Esophagus (tissue), 2 donors: ENCODE results near the gene PSTK. TPM values are rescaled to one million over a fixed set of nuclear protein-coding genes. Genes with fewer than 3 reads are reported as not detected.

Source experiments
- H3K27ac ChIP-seq, 2 donors: one replicate each; pipeline ENCODE4 v1.5.1; 2013; ENCODE audit warnings: low read depth in 2 of 2, mild to moderate bottlenecking in 2 of 2, inconsistent platforms in 1 of 2, low read length in 1 of 2, moderate library complexity in 1 of 2
- H3K27me3 ChIP-seq, 2 donors: one replicate each; pipeline ENCODE4 v1.6.1; 2013; ENCODE audit warnings: low read length in 2 of 2, control low read depth in 1 of 2, mild to moderate bottlenecking in 1 of 2; ENCODE audit not compliant: insufficient read depth in 2 of 2, control insufficient read depth in 1 of 2
- H3K36me3 ChIP-seq, 2 donors: one replicate each; pipeline ENCODE4 v1.6.1; 2013; ENCODE audit warnings: low read length in 1 of 2; ENCODE audit not compliant: control insufficient read depth in 2 of 2, insufficient read depth in 2 of 2
- H3K4me1 ChIP-seq, 2 donors: one replicate each; pipeline ENCODE4 v1.6.1; 2013; ENCODE audit warnings: low read length in 1 of 2; ENCODE audit not compliant: control insufficient read depth in 2 of 2, insufficient read depth in 2 of 2
- H3K4me3 ChIP-seq, 2 donors: one replicate each; pipeline ENCODE4 v1.5.1; 2013; ENCODE audit warnings: low read length in 2 of 2, mild to moderate bottlenecking in 2 of 2, low read depth in 1 of 2, moderate library complexity in 1 of 2
- H3K9me3 ChIP-seq, 2 donors: one replicate each; pipeline ENCODE4 v1.6.1; 2013; ENCODE audit warnings: mild to moderate bottlenecking in 2 of 2, low read depth in 1 of 2, low read length in 1 of 2, moderate library complexity in 1 of 2; ENCODE audit not compliant: control insufficient read depth in 2 of 2, insufficient read depth in 1 of 2
- WGBS, 2 donors: extraction: QIAGEN DNeasy Blood & Tissue Kit; methylation state at CpG; one replicate each; pipeline ENCODE4 v1.1.7; 2013; 5-methylcytosine and 5-hydroxymethylcytosine counted together
- polyA plus RNA-seq, 2 donors: library from polyadenylated mRNA; stranded (reverse); fragments of 200-250 nt; gene quantifications; one replicate each; pipeline ENCODE4 v1.2.3, GENCODE V29; 2013
- donor health status: healthy with polysubstance abuse.
- donor health status: Bipolar disorder and iron deficiency.

PSTK gene
- polyA plus RNA-seq, 2 donors: 2.7 to 2.9 TPM

DNA sequence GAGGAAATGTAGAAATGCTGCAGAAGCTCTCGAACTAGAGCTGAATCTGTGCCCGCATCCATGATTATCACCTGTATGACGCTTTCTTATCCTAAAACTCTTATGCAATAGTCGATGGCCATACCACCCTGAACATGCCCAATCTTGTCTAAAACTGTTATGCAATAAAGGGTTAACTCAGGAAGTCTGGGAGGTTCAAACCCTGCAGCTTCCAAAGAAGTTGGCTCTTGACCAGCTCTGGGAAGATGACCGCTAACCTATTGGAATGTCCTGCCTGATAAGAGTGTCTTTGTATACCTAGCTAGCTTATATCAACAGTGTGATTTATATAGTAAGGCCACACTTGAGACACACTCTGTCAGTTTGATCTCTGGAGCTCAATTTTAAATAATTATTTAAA lies 22.7 kb upstream of the PSTK start:
- no peaks in the 10 kb centered on the region for H3K27me3 ChIP-seq
- WGBS, 2 donors: 76 to 79% methylated on average over 5 of the region's 5 CpGs
- peaks cover 5% of the 10 kb centered on the region in 2 donors for H3K4me1 ChIP-seq
- peaks cover 0 to 5% of the 10 kb centered on the region in 2 donors for H3K9me3 ChIP-seq
- no peak overlapping the region for H3K27ac ChIP-seq
- no peak overlapping the region for H3K4me3 ChIP-seq
- no peaks in the 10 kb centered on the region for H3K36me3 ChIP-seq

DNA sequence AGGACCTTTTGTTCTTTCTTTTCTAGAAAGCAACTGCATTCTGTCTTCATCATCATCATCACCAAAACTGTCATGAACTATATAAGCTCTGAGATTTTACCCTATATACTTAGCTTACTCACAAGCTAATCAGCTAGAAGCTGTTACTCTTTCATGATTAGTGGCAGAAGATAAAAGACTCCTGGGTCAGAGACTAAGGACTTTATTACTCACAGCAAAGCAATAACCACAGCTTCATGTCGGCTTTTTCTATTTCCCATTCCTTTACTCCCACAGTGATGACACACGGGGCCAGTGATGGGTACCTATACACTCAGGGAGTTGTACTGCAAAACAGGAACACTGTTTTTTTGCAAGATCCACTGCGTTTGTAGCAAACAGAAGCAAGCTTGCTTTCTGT lies 17.8 kb upstream of the PSTK start:
- WGBS, 2 donors: 68 to 81% methylated on average over 3 of the region's 3 CpGs
- H3K9me3 ChIP-seq: no peaks in the 10 kb centered on the region
- H3K27ac ChIP-seq: no peak overlapping the region
- no peaks in the 10 kb centered on the region for H3K36me3 ChIP-seq
- no peaks in the 10 kb centered on the region for H3K27me3 ChIP-seq
- no peak overlapping the region for H3K4me3 ChIP-seq
- no peaks in the 10 kb centered on the region for H3K4me1 ChIP-seq

DNA sequence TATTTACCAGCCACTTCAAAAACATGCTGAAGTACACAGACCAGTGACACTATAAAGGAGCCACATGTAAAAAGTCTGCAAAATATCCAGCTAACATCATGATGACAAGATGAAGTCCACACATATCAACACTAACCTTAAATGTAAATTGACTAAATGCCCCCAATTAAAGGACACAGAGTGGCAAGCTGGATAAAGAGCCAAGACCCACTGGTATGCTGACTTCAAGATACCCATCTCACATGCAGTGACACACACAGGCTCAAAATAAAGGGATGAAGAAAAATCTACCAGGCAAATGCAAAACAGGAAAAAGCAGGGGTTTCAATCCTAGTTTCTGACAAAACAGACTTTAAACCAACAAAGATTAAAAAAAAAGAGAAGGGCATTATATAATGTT lies 13.3 kb upstream of the PSTK start:
- Histone ChIP-seq H3K4me1 (no peaks in the 10 kb centered on the region), H3K36me3 (no peaks in the 10 kb centered on the region), H3K27ac (no peak overlapping the region), H3K27me3 (no peaks in the 10 kb centered on the region), H3K4me3 (no peak overlapping the region), H3K9me3 (no peaks in the 10 kb centered on the region)

DNA sequence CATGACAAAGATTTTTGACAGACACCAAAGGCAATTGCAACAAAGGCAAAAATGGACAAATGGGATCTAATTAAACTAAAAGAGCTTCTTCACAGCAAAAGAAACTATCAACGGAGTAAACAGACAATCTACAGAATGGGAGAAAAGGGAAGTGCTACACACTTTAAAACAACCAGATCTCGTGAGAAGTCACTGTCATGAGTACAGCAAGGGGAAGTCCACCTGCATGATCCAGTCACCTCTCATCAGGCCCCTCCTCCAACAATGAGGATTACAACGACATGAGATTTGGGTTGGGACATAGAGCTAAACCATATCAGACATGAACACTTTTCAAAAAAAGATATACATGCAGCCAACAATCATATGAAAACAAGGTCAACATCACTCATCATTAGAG lies 11.5 kb upstream of the PSTK start:
- H3K27me3 ChIP-seq: no peaks in the 10 kb centered on the region
- 75 to 76% methylated on average over 3 of the region's 3 CpGs for WGBS, 2 donors
- H3K4me3 ChIP-seq: no peak overlapping the region
- no peaks in the 10 kb centered on the region for H3K9me3 ChIP-seq
- H3K4me1 ChIP-seq: no peaks in the 10 kb centered on the region
- no peaks in the 10 kb centered on the region for H3K36me3 ChIP-seq
- no peak overlapping the region for H3K27ac ChIP-seq

DNA sequence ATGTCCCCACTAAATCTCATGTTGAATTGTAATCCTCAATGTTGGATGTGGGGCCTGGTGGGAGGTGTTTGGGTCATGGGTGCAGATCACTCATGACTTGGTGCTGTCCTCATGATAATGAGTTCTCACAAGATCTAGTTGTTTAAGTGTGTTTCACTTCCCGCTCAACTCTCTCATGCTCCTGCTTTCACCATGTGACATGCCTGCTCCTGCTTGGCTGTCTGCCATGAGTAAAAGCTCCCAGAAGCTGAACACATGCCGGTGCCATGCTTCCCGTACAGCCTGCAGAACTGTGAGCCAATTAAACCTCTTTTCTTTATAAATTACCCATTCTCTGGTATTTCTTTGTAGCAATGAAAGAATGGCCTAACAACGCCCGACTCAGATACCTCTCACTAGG lies 6.2 kb upstream of the PSTK start:
- WGBS, 2 donors: 57 to 58% methylated on average over 5 of the region's 5 CpGs

DNA sequence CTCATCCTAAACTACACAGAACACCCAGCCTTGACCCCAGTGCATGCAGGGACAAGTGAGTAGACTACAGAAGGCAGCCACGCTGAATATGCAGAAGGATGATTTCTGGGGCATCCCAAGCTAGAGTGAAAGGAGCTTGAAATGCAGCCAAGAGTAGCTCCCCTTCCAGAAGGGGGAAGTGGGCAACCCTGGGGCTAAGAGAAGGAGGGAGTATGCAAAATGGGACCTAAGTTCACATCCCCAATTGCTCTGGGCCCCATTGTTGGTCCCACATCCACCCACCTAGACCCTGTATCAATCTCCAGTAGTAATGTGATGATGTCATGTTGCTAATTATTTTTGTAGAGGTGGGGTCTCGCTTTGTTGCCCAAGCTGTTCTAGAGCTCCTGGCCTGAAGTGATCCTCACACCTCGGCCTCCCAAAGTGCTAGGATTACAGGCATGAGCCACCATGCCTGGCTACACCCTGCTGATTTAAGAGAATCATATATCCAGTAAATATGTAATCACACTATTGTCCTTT lies 5.6 kb upstream of the PSTK start:
- 80 to 83% methylated on average over 3 of the region's 3 CpGs for WGBS, 2 donors
- H3K4me1 ChIP-seq: no peaks in the 10 kb centered on the region
- H3K27ac ChIP-seq: no peak overlapping the region
- no peaks in the 10 kb centered on the region for H3K9me3 ChIP-seq
- peaks cover 0 to 3% of the 10 kb centered on the region in 2 donors for H3K27me3 ChIP-seq
- no peaks in the 10 kb centered on the region for H3K36me3 ChIP-seq
- no peak overlapping the region for H3K4me3 ChIP-seq

More for the DNA sequence above, 6.2 kb upstream of the PSTK start:
- Histone ChIP-seq H3K27me3 (peaks cover 0 to 3% of the 10 kb centered on the region in 2 donors), H3K4me1 (no peaks in the 10 kb centered on the region), H3K4me3 (no peak overlapping the region), H3K36me3 (no peaks in the 10 kb centered on the region), H3K27ac (no peak overlapping the region), H3K9me3 (no peaks in the 10 kb centered on the region)

DNA sequence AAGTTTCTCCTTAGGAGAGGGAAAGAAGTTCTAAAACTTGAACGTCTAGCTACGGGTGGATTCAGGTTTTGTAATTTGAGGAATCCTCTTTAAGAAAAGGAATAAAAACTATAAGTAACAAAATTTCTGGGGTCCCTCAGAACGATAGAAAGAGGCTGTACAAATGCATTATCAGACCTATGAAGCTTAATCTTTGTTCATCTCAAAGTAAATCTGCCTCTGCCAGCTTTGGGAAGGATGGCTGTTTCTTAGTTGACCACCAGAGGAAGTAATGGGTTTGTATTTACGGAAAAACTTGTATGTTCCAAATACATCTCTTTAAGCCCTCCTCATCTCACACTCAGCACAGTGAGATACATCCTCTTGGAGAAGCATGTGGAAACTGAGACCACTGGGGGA lies 864 bp downstream of the PSTK start:
- no peaks in the 10 kb centered on the region for H3K4me1 ChIP-seq
- H3K36me3 ChIP-seq: peaks cover 0 to 2% of the 10 kb centered on the region in 2 donors
- no peaks in the 10 kb centered on the region for H3K9me3 ChIP-seq
- no peaks in the 10 kb centered on the region for H3K27me3 ChIP-seq
- no peak overlapping the region for H3K27ac ChIP-seq
- 24% methylated on average over 4 of the region's 4 CpGs for WGBS, 2 donors
- H3K4me3 ChIP-seq: peak overlapping the region in 1 of 2 donors; percentile 82

DNA sequence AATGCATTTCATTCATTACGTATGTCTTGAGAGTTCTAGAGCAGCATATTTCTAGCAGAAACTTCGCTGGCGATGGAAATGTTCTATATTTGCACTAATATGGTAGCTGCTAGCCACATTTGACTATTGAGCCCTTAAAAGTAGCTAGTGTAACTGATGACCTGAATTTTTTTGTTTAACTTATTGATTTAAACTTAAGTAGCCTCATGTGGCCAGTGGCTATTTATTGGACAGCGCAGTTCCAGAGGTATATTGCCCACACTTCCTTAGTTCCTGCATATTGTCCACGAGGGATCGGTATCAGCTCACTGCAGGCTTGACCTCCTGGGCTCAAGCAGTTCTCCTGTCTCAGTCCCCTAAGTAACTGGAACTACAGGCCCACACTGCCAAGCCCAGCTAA lies 3.7 kb downstream of the PSTK start:
- Histone ChIP-seq H3K36me3 (peaks cover 1 to 2% of the 10 kb centered on the region in 2 donors), H3K9me3 (no peaks in the 10 kb centered on the region), H3K27ac (no peak overlapping the region), H3K4me1 (no peaks in the 10 kb centered on the region), H3K4me3 (no peak overlapping the region), H3K27me3 (no peaks in the 10 kb centered on the region)
- WGBS, 2 donors: 95% methylated on average over 6 of the region's 6 CpGs

DNA sequence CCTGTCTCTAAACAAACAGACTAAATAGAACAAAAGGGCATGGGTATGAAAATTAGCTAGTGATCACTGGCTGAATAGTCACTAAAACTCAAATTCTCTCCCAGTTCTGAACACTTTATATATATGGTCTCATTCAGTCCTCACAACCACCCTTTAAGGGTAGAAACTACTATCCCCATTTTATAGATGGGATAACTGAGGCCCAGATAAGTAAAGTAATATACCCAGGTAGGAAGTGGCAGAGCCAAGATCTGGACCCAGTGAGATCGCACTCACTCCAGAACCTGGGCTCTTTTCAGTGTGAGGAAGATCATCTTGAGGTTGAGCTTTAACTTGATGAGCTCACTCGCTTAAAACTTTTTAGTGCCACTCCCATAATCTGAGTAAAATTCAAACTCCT lies 4.5 kb downstream of the PSTK start:
- H3K27me3 ChIP-seq: no peaks in the 10 kb centered on the region
- no peak overlapping the region for H3K4me3 ChIP-seq
- H3K36me3 ChIP-seq: peaks cover 1 to 2% of the 10 kb centered on the region in 2 donors
- H3K27ac ChIP-seq: no peak overlapping the region
- no peaks in the 10 kb centered on the region for H3K4me1 ChIP-seq
- WGBS, 2 donors: 96% methylated on average over 2 of the region's 2 CpGs
- H3K9me3 ChIP-seq: no peaks in the 10 kb centered on the region

DNA sequence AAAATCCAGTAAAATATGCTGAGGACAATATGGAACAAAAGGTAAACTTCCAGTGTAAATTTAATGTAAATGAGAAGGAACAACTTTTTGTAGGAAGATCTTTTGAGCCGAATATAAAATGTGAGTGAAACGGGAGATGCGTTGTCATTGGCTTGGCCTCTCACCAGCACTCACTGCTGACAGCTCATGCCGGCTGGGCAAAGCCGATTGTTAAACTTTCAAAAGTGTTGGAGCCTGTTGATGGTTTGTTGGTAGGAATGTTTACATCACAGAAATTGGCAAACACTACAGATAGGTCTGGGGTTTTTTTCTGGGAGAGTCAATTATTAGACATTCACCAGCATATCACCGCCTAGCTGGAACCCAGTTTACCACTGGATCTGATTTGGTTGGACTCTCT lies 6.1 kb downstream of the PSTK start:
- 69 to 71% methylated on average over 6 of the region's 6 CpGs for WGBS, 2 donors
- Histone ChIP-seq H3K4me1 (no peaks in the 10 kb centered on the region), H3K4me3 (no peak overlapping the region)

More for the DNA sequence above, 6.1 kb downstream of the PSTK start:
- Histone ChIP-seq H3K36me3 (peaks cover 1 to 2% of the 10 kb centered on the region in 2 donors), H3K9me3 (no peaks in the 10 kb centered on the region), H3K27ac (peak overlapping the region in 1 of 2 donors; percentile 31), H3K27me3 (no peaks in the 10 kb centered on the region)
